ENCODE data around the gene NT5DC3.

DNA sequence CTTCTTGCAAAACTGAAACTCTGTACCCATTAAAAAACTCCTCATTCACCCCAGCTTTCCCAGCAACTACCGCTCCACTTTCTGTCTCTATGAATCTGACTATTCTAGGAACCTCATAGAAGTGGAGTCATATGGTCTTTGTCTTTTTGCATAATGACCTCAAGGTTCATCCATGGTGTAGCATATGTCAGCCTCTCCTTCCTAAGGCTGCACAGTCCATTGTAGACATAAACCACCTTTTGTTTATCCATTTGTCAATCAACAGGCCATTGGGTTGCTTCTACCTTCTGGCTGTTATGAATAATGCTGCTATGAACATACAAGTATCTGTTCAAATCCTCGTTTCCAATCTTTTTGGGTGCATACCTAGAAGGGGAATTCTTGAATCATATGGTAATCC is 21.1 kb downstream of the NT5DC3 start:
- TF ChIP-seq SOX15 (CRISPR knock-in tag; IDR thresholded peaks at IDR 0.05), result no peak
- TF ChIP-seq ZNF138 (CRISPR knock-in tag; conservative IDR thresholded peaks at IDR 0.05), result no peak
- no peak for TF ChIP-seq ZNF232 (CRISPR knock-in tag; IDR thresholded peaks at IDR 0.05)
- no peak for TF ChIP-seq CREM (CRISPR knock-in tag; IDR thresholded peaks at IDR 0.05)
- no peak for TF ChIP-seq USF2 (CRISPR knock-in tag; IDR thresholded peaks at IDR 0.05)
- TF ChIP-seq, protein P1, sequence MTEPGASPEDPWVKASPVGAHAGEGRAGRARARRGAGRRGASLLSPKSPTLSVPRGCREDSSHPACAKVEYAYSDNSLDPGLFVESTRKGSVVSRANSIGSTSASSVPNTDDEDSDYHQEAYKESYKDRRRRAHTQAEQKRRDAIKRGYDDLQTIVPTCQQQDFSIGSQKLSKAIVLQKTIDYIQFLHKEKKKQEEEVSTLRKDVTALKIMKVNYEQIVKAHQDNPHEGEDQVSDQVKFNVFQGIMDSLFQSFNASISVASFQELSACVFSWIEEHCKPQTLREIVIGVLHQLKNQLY (CRISPR knock-in tag; IDR thresholded peaks at IDR 0.05), result no peak
- no peak for TF ChIP-seq CREB1 (CRISPR knock-in tag; IDR thresholded peaks at IDR 0.05)
- TF ChIP-seq ZNF263 (CRISPR knock-in tag; IDR thresholded peaks at IDR 0.05; ENCODE audit: low read depth), result no peak
- TF ChIP-seq, protein P2, sequence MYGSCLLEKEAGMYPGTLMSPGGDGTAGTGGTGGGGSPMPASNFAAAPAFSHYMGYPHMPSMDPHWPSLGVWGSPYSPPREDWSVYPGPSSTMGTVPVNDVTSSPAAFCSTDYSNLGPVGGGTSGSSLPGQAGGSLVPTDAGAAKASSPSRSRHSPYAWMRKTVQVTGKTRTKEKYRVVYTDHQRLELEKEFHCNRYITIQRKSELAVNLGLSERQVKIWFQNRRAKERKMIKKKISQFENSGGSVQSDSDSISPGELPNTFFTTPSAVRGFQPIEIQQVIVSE (CRISPR knock-in tag; IDR thresholded peaks at IDR 0.05; ENCODE audit: borderline replicate concordance), result no peak
- TF ChIP-seq IRF1 (CRISPR knock-in tag; IDR thresholded peaks at IDR 0.05), result no peak
- TF ChIP-seq, protein P3, sequence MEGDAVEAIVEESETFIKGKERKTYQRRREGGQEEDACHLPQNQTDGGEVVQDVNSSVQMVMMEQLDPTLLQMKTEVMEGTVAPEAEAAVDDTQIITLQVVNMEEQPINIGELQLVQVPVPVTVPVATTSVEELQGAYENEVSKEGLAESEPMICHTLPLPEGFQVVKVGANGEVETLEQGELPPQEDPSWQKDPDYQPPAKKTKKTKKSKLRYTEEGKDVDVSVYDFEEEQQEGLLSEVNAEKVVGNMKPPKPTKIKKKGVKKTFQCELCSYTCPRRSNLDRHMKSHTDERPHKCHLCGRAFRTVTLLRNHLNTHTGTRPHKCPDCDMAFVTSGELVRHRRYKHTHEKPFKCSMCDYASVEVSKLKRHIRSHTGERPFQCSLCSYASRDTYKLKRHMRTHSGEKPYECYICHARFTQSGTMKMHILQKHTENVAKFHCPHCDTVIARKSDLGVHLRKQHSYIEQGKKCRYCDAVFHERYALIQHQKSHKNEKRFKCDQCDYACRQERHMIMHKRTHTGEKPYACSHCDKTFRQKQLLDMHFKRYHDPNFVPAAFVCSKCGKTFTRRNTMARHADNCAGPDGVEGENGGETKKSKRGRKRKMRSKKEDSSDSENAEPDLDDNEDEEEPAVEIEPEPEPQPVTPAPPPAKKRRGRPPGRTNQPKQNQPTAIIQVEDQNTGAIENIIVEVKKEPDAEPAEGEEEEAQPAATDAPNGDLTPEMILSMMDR (IDR thresholded peaks at IDR 0.05), result no peak
- TF ChIP-seq, protein P4, sequence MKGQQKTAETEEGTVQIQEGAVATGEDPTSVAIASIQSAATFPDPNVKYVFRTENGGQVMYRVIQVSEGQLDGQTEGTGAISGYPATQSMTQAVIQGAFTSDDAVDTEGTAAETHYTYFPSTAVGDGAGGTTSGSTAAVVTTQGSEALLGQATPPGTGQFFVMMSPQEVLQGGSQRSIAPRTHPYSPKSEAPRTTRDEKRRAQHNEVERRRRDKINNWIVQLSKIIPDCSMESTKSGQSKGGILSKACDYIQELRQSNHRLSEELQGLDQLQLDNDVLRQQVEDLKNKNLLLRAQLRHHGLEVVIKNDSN (CRISPR knock-in tag; IDR thresholded peaks at IDR 0.05), result no peak

Data from WTC11 (cell line).